ENCODE measurements around the gene CD7. TPM values are rescaled to one million over a fixed set of nuclear protein-coding genes. Genes with fewer than 3 reads are reported as not detected.

The CD7 gene
- total and polyA plus RNA-seq, 10 donors, result 14.8 to 60.1 (median 24.3) TPM

DNA sequence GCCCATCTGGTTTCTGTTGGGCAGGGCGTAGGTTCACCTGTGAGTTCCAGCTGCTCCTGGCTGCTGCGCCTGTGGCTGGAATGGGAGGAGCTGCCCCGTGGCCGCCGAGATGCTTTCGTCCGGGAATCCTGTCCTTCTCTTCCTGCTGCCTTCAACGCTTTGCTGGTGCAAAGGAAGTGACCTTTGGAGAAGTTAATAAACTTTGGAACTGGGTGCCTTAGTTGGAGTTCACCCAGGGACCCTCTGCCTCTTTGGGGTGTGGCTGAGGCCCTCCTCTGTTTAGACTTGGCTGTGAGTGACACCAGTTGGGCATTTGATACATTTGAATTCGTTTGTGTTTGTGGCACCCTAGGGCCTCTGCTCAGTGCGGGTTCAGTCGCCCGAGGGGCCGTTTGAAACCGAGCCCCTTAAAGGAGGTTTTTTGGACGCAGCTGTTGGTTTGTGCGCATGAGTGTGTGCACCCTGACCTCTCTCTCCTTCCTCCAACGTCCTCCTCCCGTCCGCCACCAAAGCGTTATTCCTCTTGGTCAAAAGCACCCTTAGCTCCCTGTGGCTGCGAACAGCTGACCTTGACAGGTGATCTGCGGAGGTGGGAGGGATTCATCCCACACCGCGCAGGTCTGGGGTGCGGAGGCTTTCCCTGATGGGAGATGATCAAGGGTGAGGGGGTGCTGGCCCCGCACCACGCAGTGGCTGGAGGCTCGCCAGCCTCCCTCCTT is 25.1 kb upstream of the CD7 start:
- TF ChIP-seq POLR2A (IDR thresholded peaks at IDR 0.05) (no peak), POLR2AphosphoS5 (IDR thresholded peaks at IDR 0.05) (no peak), CTCF (IDR thresholded peaks at IDR 0.05 in 8 of 11, conservative IDR thresholded peaks at IDR 0.05 in 3 of 11) (no peak)
- intact Hi-C loops (cut with DNase I; ENCODE audit: low total_unique reads), result no loop called here
- Histone ChIP-seq H3K4me3 (no peak overlapping the region), H3K27ac (no peak overlapping the region), H3K27me3 (replicated peaks in 1 of 7) (peaks cover 0 to 15% (median 0%) of the 10 kb centered on the region in 7 donors), H3K36me3 (no peaks in the 10 kb centered on the region), H3K9me3 (peaks cover 0 to 6% (median 0%) of the 10 kb centered on the region in 8 donors), H3K4me1 (peaks cover 0 to 15% (median 8%) of the 10 kb centered on the region in 6 donors)
- no peak for DNase-seq
- 77 to 86% (median 78%) methylated on average over 28 of the region's 28 CpGs for WGBS, 5 donors

GRCh38 chr17:82339634-82340580 is 22.5 kb upstream of the CD7 start:
- H3K9me3 ChIP-seq, result peaks cover 0 to 6% (median 0%) of the 10 kb centered on the region in 8 donors
- H3K4me1 ChIP-seq, result peaks cover 0 to 30% (median 20%) of the 10 kb centered on the region in 6 donors
- no peaks in the 10 kb centered on the region for H3K36me3 ChIP-seq
- TF ChIP-seq POLR2A (IDR thresholded peaks at IDR 0.05), result no peak
- H3K27me3 ChIP-seq (replicated peaks in 1 of 7), result peaks cover 0 to 3% (median 0%) of the 10 kb centered on the region in 7 donors
- no peak overlapping the region for H3K27ac ChIP-seq
- peak; percentile 68 for DNase-seq
- H3K4me3 ChIP-seq, result peak overlapping the region in 1 of 8 donors; percentile 37
- 52 to 66% (median 62%) methylated on average over 4 to 10 of the region's 10 CpGs for WGBS, 5 donors
- intact Hi-C loops (cut with DNase I; ENCODE audit: low total_unique reads), result no loop called here

DNA sequence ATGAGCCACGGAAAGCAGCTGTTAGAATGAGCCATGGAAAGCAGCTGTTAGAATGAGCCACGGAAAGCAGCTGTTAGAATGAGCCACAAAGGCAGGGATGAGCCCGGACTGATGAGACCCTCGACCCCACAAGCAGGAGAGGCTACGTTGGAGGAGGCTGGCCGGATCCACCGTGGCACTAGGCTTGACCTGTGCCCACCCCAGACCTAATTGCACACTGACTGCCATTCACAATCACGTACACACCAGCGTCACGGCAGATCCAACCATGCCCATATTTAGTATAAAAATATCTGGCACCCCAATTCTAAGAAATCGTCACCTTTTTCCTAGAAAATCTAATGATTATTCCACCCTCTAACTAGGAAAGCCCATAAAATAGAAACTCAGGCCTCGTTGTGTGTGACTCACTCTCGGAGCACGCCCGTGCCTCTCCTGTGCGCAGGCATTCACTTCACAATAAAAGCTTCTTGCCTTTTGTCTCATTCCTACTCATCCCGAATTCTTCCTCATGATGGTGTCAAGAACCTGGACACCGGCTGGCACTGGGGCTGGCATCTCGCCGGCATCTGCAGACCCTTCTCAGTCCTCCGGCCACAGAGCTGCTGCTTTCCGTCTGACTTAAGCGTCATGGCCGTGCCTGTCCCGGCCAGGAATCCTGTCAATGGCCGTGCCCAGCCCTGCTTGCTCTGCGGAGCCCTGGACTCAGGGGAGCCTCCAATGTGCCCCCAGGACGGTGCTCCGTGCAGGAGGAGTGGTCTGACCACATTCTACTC is 21.6 kb upstream of the CD7 start:
- peak overlapping the region in 2 of 8 donors; percentile 19 to 37 for H3K4me3 ChIP-seq
- H3K36me3 ChIP-seq, result no peaks in the 10 kb centered on the region
- TF ChIP-seq POLR2AphosphoS5 (IDR thresholded peaks at IDR 0.05), result no peak
- DNase-seq, result peak; percentile 45
- peaks cover 0 to 5% (median 1%) of the 10 kb centered on the region in 7 donors for H3K27me3 ChIP-seq (replicated peaks in 1 of 7)
- WGBS, 5 donors, result 54 to 75% (median 62%) methylated on average over 27 to 29 of the region's 29 CpGs
- intact Hi-C loops (cut with DNase I; ENCODE audit: low total_unique reads), result no loop called here
- no peak overlapping the region for H3K27ac ChIP-seq
- peaks cover 8 to 39% (median 29%) of the 10 kb centered on the region in 6 donors for H3K4me1 ChIP-seq
- peaks cover 0 to 6% (median 0%) of the 10 kb centered on the region in 8 donors for H3K9me3 ChIP-seq

DNA sequence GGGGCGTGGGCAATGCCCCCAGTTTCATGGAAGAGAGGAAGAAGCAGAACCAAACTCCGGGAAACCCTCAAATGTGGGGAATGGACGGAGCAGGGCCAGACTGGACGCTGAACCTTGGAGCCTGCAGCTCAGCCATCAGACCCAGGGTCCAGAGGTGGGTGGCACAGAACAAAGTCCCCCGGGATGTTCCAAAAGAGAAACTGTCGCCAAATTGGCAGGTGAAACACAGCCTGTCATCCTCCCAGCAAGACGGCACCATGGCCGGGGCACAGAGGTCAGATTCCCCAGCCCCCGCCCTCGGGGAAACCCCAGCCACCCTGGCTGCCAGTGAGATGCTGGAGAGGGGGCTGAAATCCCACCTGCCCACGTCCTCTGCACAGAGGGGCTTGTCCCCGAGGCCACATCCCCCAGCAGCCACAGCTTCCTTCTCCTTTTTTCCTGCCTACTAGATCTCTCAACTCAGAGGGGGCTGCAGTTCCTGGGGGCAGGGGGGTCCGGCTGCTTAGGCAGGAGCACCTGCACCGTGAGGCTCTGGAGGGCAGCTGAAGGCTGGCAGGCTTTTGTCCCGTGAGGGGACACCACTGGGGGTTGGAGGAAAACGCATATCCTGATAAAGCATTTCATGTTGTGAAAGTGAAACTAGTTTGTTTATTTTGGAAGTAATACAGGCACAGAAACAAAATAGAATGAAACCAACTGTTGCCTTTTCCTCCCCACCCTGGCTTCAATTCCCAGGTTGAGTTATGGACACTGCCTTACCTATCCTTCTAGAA is 17.4 kb upstream of the CD7 start:
- Histone ChIP-seq H3K9me3 (no peaks in the 10 kb centered on the region), H3K27me3 (replicated peaks in 1 of 7) (peaks cover 0 to 44% (median 6%) of the 10 kb centered on the region in 7 donors), H3K4me3 (peak overlapping the region; percentile 36 to 79 (median 61)), H3K4me1 (peaks cover 17 to 81% (median 63%) of the 10 kb centered on the region in 6 donors), H3K27ac (peak overlapping the region; percentile 21 to 89 (median 82)), H3K36me3 (no peaks in the 10 kb centered on the region)
- WGBS, 5 donors, result 12 to 22% (median 15%) methylated on average over 12 to 16 of the region's 16 CpGs
- peak; percentile 87 for DNase-seq
- TF ChIP-seq POLR2AphosphoS5 (IDR thresholded peaks at IDR 0.05) (peak in 2 of 3 donors; percentile 71 to 74), CTCF (IDR thresholded peaks at IDR 0.05 in 8 of 11, conservative IDR thresholded peaks at IDR 0.05 in 3 of 11) (no peak)
- intact Hi-C loops (cut with DNase I; ENCODE audit: low total_unique reads), result no loop called here

Data from spleen (tissue), 11 donors.